ENCODE data around the gene PRAMEF5.
A peak's percentile ranks its signal among the peaks of the same experiment; 100 is the strongest.
"Not testable (repeated sequence)": the region's sequence is repeated elsewhere in the genome, so short reads cannot be mapped to it uniquely, and the experiment has no call there.

Gene PRAMEF5

GRCh38 chr1:13253898-13254297 lies at the start of gene PRAMEF5:
Gene PRAMEF5 (plus strand): TSS chr1:13254198. CDS start chr1:13259269, 5,071 bp downstream.
- H3K27ac Mint-ChIP-seq, H3K4me1 Mint-ChIP-seq, ATAC-seq, H3K9me3 Mint-ChIP-seq, H3K27me3 Mint-ChIP-seq, DNase-seq, H3K4me3 Mint-ChIP-seq: not testable (repeated sequence)

GRCh38 chr1:13208712-13209111 lies 45.3 kb upstream of the PRAMEF5 start:
- H3K27me3 Mint-ChIP-seq, H3K4me3 Mint-ChIP-seq, H3K4me1 Mint-ChIP-seq, DNase-seq, H3K27ac Mint-ChIP-seq, ATAC-seq, H3K9me3 Mint-ChIP-seq: not testable (repeated sequence)

GRCh38 chr1:13216619-13217018 lies 37.4 kb upstream of the PRAMEF5 start:
- not testable (repeated sequence) for DNase-seq, H3K4me3 Mint-ChIP-seq, H3K27ac Mint-ChIP-seq, H3K9me3 Mint-ChIP-seq, H3K27me3 Mint-ChIP-seq, ATAC-seq, H3K4me1 Mint-ChIP-seq

GRCh38 chr1:13219203-13219602 lies 34.8 kb upstream of the PRAMEF5 start:
- H3K27ac Mint-ChIP-seq, H3K27me3 Mint-ChIP-seq, H3K4me3 Mint-ChIP-seq, ATAC-seq, H3K4me1 Mint-ChIP-seq, DNase-seq, H3K9me3 Mint-ChIP-seq: not testable (repeated sequence)

GRCh38 chr1:13222788-13223187 lies 31.2 kb upstream of the PRAMEF5 start:
- DNase-seq, H3K4me1 Mint-ChIP-seq, H3K27me3 Mint-ChIP-seq, H3K4me3 Mint-ChIP-seq, H3K9me3 Mint-ChIP-seq, H3K27ac Mint-ChIP-seq, ATAC-seq: not testable (repeated sequence)

GRCh38 chr1:13224480-13225060 lies 29.4 kb upstream of the PRAMEF5 start:
- Mint-ChIP-seq H3K27ac (peak overlapping the region in 1 of 2 donors; percentile 3), H3K4me1 (no peaks in the 10 kb centered on the region), H3K4me3 (no peak overlapping the region), H3K9me3 (no peaks in the 10 kb centered on the region), H3K27me3 (no peaks in the 10 kb centered on the region)
- no peak for DNase-seq
- no peak for ATAC-seq

- H3K27me3 Mint-ChIP-seq, H3K9me3 Mint-ChIP-seq, H3K4me3 Mint-ChIP-seq, H3K4me1 Mint-ChIP-seq, DNase-seq: not testable (repeated sequence)
- ATAC-seq, result peak; percentile 40
- H3K27ac Mint-ChIP-seq, result peak within 1 kb of the TSS in 1 of 2 donors; percentile 61
Observed at GRCh38 chr1:13225675-13226204, 28.3 kb upstream of the PRAMEF5 start, which contains the start of gene PRAMEF18. Gene PRAMEF18 (minus strand): TSS chr1:13226154. CDS start chr1:13226106, 48 bp downstream.

GRCh38 chr1:13227271-13228055 lies 26.5 kb upstream of the PRAMEF5 start:
- DNase-seq, H3K9me3 Mint-ChIP-seq, H3K27me3 Mint-ChIP-seq, H3K4me3 Mint-ChIP-seq, ATAC-seq, H3K4me1 Mint-ChIP-seq: not testable (repeated sequence)
- peak overlapping the region in 1 of 2 donors; percentile 6 for H3K27ac Mint-ChIP-seq

- Mint-ChIP-seq H3K27me3 (no peaks in the 10 kb centered on the region), H3K4me3 (no peak overlapping the region), H3K9me3 (no peaks in the 10 kb centered on the region), H3K4me1 (no peaks in the 10 kb centered on the region), H3K27ac (no peak overlapping the region)
- DNase-seq (peak in 1 of 2 donors; percentile 23), ATAC-seq (no peak)
Observed at GRCh38 chr1:13228343-13228781, 25.6 kb upstream of the PRAMEF5 start.

GRCh38 chr1:13230096-13230495 lies 23.9 kb upstream of the PRAMEF5 start:
- ATAC-seq, H3K9me3 Mint-ChIP-seq, H3K4me1 Mint-ChIP-seq, DNase-seq, H3K4me3 Mint-ChIP-seq, H3K27ac Mint-ChIP-seq, H3K27me3 Mint-ChIP-seq: not testable (repeated sequence)

GRCh38 chr1:13230601-13231000 lies 23.4 kb upstream of the PRAMEF5 start:
- not testable (repeated sequence) for H3K9me3 Mint-ChIP-seq, H3K27me3 Mint-ChIP-seq, H3K4me1 Mint-ChIP-seq, H3K27ac Mint-ChIP-seq, ATAC-seq, DNase-seq, H3K4me3 Mint-ChIP-seq

- not testable (repeated sequence) for DNase-seq, ATAC-seq, H3K27ac Mint-ChIP-seq, H3K9me3 Mint-ChIP-seq, H3K27me3 Mint-ChIP-seq, H3K4me3 Mint-ChIP-seq, H3K4me1 Mint-ChIP-seq
Observed at GRCh38 chr1:13231061-13231750, 22.8 kb upstream of the PRAMEF5 start.

- H3K4me3 Mint-ChIP-seq, H3K27me3 Mint-ChIP-seq, ATAC-seq, H3K4me1 Mint-ChIP-seq, H3K9me3 Mint-ChIP-seq, DNase-seq, H3K27ac Mint-ChIP-seq: not testable (repeated sequence)
Observed at GRCh38 chr1:13232056-13232455, 21.9 kb upstream of the PRAMEF5 start.

- not testable (repeated sequence) for H3K9me3 Mint-ChIP-seq, H3K4me1 Mint-ChIP-seq, H3K4me3 Mint-ChIP-seq, ATAC-seq, DNase-seq, H3K27me3 Mint-ChIP-seq
- H3K27ac Mint-ChIP-seq, result peak overlapping the region in 1 of 2 donors; percentile 19
Observed at GRCh38 chr1:13234057-13234456, 19.9 kb upstream of the PRAMEF5 start.

GRCh38 chr1:13237572-13237971 lies 16.4 kb upstream of the PRAMEF5 start:
- not testable (repeated sequence) for H3K4me1 Mint-ChIP-seq, H3K9me3 Mint-ChIP-seq, ATAC-seq, H3K27me3 Mint-ChIP-seq, H3K4me3 Mint-ChIP-seq, DNase-seq, H3K27ac Mint-ChIP-seq

GRCh38 chr1:13239633-13240032 lies 14.4 kb upstream of the PRAMEF5 start:
- not testable (repeated sequence) for H3K4me1 Mint-ChIP-seq, ATAC-seq, H3K27ac Mint-ChIP-seq, H3K27me3 Mint-ChIP-seq, DNase-seq, H3K4me3 Mint-ChIP-seq, H3K9me3 Mint-ChIP-seq

All from stimulated activated naive CD8-positive, alpha-beta T cell treated with anti-CD3 and anti-CD28 coated beads, Interleukin-15, amount 100 ng/mL, for 72 hours (primary cell).